T47D (cell line): ENCODE data around the gene DNAH12.

ENCODE experiments used
- DNase-seq, 2 experiments: peaks; one replicate each; pipeline versions ENCODE4 v3.0.0 to v3.0.0-alpha.2; 2011 to 2012; ENCODE audit warnings: low read depth in 1 of 2, low spot score in 1 of 2
- JUND ChIP-seq: IDR thresholded peaks from 2 replicates; pipeline ENCODE4 v1.6.1; 2012; ENCODE audit warnings: low read depth
- in situ Hi-C: cut with HindIII; loops from 2 replicates; pipeline ENCODE4 v1.10.0; 2016; ENCODE audit warnings: low sequenced_read_pairs, low pct_unique_long_range_greater_than_20kb

The DNAH12 gene

GRCh38 chr3:57423335-57423734 lies 120.8 kb downstream of the DNAH12 start:
- no peak for DNase-seq
- in situ Hi-C loops = no loop called here
- no peak for TF ChIP-seq JUND

DNA sequence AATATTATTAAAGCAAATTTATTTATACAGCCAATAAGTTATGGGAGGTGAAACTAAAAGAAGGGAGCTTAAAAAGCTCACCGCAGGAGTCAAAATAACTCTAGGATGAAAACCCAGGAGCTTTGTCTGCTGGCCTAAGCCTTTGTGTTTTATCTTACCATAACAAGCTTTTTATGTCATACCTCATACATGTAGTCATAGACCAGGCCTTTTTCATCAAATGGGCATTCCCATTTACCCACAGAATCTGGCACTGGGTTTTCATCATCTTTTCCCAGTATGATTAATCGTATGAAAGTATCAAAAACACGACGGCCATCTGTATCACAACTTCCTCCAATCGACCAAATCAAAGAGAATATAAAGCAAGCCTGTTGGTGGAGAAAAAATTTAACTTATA lies 122.8 kb downstream of the DNAH12 start:
- no peak for TF ChIP-seq JUND
- DNase-seq = no peak
- in situ Hi-C loops = no loop called here

DNA sequence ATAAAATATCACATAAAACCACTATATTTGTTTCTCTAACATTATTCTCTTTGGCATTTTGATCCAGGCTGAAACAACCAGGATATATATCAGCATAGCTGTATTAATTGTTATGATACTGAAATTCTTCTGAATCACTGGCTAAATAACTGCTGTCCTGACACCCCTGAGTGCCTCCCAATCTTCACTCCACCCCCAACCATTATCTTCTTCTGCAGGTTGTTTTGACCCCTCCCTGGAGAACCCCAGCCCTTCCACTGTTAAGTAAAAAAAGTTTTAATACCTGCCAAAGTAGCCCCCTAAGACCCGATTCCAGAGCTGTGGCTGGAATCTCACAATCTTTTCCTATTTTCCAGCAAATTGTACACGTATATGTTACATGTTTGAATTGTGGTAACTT lies 124.1 kb downstream of the DNAH12 start:
- in situ Hi-C loops = no loop called here
- DNase-seq = no peak
- no peak for TF ChIP-seq JUND

DNA sequence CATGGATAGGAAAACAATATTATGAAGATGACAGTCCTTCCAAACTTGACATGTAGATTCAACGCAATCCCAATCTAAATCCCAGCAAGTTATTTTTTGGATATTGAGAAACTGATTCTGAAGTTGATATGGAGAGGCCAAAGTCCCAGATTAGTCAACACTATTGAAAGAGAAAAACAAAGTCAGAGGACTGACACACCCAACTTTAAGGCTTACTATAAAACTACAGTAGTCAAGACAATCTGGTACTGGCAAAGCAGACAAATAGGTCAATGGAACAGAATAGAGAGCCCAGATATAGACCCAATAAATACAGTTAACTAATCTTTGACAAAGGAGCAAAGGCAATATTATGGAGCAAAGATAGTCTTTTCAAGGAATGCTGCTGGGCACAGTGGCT lies 132.4 kb downstream of the DNAH12 start:
- DNase-seq = no peak
- TF ChIP-seq JUND = no peak
- in situ Hi-C loops = no loop called here

GRCh38 chr3:57409471-57409870 lies 134.7 kb downstream of the DNAH12 start:
- no peak for DNase-seq
- TF ChIP-seq JUND = no peak
- in situ Hi-C loops = no loop called here

- in situ Hi-C loops = no loop called here
- no peak for DNase-seq
- no peak for TF ChIP-seq JUND
Measured at GRCh38 chr3:57402675-57403074, 141.5 kb downstream of the DNAH12 start.

- no peak for TF ChIP-seq JUND
- in situ Hi-C loops = no loop called here
- peak; percentile 18 to 67 for DNase-seq
Measured at GRCh38 chr3:57397175-57398026, 146.7 kb downstream of the DNAH12 start.

DNA sequence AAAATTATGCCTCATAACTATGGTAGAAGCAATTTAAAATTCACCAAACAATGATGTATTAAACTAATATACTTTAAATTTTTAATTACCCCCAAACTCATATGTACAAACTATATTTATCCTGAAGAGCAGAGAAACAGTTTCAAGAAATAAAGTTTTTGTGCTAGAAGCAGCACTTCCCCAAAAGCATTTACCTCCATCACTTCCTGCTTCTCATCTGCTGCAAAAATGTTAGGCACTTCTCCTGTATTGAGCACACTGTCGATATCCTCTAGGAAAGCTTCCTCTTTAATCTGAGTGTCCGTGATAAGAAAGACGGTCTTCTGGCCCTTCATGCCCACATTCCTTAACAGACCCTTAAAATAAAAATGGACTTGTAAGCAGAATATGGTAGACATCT lies 150.2 kb downstream of the DNAH12 start:
- in situ Hi-C loops = no loop called here
- TF ChIP-seq JUND = no peak
- no peak for DNase-seq

DNA sequence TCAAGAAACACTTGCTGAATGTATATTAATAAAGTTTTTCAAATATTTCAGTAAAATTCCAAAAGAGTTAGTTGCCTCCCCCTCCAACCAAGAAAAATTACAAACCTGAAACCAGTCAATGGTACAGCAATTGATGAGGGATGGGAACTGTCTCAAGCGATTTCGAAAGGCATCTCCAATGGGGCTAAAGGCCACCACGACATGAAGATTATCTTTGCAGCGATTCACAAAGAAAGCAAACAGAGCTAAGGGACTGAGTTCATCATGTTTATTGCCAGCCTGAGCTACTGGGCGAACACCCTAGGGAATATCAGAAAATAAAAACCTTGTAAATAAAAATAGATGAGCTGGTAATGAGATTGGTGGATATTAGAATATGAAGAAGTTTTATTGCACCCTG lies 152.4 kb downstream of the DNAH12 start:
- TF ChIP-seq JUND = no peak
- no peak for DNase-seq
- in situ Hi-C loops = no loop called here

- TF ChIP-seq JUND = no peak
- in situ Hi-C loops = no loop called here
- DNase-seq = no peak
Measured at GRCh38 chr3:57389271-57389670, 154.9 kb downstream of the DNAH12 start.

DNA sequence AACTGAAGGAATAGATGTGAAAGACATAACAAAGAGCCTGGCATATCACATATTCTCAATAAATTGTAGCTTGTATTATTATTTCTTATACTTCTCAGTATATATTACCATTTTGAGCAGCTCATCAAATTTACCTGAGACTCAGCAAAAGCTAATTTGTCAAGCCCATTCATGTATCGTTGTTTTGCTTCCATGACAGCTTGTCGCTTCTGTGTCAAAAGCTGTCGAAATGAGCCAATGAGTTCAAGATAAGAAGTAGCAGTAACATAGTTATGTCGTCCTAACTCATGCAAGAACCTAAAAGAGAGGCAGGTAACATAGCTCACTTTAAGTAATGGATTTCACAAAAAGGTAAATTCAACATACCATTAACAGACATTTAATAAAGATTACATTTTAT lies 157.8 kb downstream of the DNAH12 start:
- no peak for TF ChIP-seq JUND
- in situ Hi-C loops = no loop called here
- DNase-seq = no peak

- TF ChIP-seq JUND = no peak
- DNase-seq = no peak
- in situ Hi-C loops = no loop called here
Measured at GRCh38 chr3:57385498-57385897, 158.6 kb downstream of the DNAH12 start.

- in situ Hi-C loops = no loop called here
- TF ChIP-seq JUND = no peak
Measured at GRCh38 chr3:57383838-57384237, 160.3 kb downstream of the DNAH12 start.

GRCh38 chr3:57383406-57383805 lies 160.7 kb downstream of the DNAH12 start:
- in situ Hi-C loops = no loop called here
- DNase-seq = no peak
- no peak for TF ChIP-seq JUND

More at GRCh38 chr3:57383838-57384237, 160.3 kb downstream of the DNAH12 start:
- no peak for DNase-seq
